WTC11 (cell line): ENCODE data around the gene GRAMD2B.

Experiments used
- SP1 ChIP-seq: sonication (generic); formaldehyde crosslinking; conservative IDR thresholded peaks from 2 replicates; pipeline ENCODE4 v1.8.1; 2022; ENCODE audit warnings: missing genetic modification reagents
- TP53 ChIP-seq: sonication (generic); formaldehyde crosslinking; IDR thresholded peaks from 2 replicates; pipeline ENCODE4 v1.8.1; 2023; ENCODE audit warnings: mild to moderate bottlenecking, missing genetic modification reagents
- ZNF138 ChIP-seq: sonication (generic); formaldehyde crosslinking; conservative IDR thresholded peaks from 2 replicates; pipeline ENCODE4 v1.8.1; 2022; ENCODE audit warnings: mild to moderate bottlenecking, moderate library complexity, missing genetic modification reagents
- TF ChIP-seq, protein P1 (sequence below): fragments of 200-600 bp; IDR thresholded peaks from 2 replicates; pipeline ENCODE4 v1.8.0; 2022; ENCODE audit warnings: antibody characterized with exemption
- TF ChIP-seq, protein P2 (sequence below): fragments of 250-450 bp; sonication (Bioruptor Pico); IDR thresholded peaks from 2 replicates; pipeline ENCODE4 v1.9.0; 2021; ENCODE audit warnings: mild to moderate bottlenecking
- TF ChIP-seq, protein P3 (sequence below): sonication (generic); formaldehyde crosslinking; IDR thresholded peaks from 2 replicates; pipeline ENCODE4 v1.8.1; 2023; ENCODE audit warnings: mild to moderate bottlenecking, missing genetic modification reagents, moderate library complexity
- TF ChIP-seq, protein P4 (sequence below): sonication (generic); formaldehyde crosslinking; IDR thresholded peaks from 2 replicates; pipeline ENCODE4 v1.8.0; 2022; ENCODE audit warnings: mild to moderate bottlenecking, missing genetic modification reagents

DNA sequence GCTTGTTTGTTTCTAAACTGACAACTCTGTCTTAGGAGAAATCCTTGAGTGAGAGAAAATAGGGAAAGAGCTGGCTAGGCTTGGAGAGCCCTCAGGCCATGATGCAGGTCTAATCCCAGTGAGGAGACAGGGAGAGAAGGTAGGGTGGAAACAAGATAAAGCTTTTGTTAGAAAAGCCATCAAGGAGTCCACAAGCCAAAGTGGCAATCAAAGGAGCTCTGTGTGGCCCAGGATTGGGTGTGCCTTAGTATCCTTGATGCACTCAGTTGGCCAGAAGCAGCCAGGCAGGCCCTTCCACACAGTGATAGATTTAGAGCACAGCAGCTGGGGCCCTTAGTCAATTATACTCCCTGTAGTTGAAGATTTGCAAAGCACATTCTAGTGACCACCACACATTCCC is 97.9 kb downstream of the GRAMD2B start:
- TF ChIP-seq, protein P1, sequence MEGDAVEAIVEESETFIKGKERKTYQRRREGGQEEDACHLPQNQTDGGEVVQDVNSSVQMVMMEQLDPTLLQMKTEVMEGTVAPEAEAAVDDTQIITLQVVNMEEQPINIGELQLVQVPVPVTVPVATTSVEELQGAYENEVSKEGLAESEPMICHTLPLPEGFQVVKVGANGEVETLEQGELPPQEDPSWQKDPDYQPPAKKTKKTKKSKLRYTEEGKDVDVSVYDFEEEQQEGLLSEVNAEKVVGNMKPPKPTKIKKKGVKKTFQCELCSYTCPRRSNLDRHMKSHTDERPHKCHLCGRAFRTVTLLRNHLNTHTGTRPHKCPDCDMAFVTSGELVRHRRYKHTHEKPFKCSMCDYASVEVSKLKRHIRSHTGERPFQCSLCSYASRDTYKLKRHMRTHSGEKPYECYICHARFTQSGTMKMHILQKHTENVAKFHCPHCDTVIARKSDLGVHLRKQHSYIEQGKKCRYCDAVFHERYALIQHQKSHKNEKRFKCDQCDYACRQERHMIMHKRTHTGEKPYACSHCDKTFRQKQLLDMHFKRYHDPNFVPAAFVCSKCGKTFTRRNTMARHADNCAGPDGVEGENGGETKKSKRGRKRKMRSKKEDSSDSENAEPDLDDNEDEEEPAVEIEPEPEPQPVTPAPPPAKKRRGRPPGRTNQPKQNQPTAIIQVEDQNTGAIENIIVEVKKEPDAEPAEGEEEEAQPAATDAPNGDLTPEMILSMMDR, result no peak
- no peak for TF ChIP-seq TP53 (CRISPR knock-in tag)
- TF ChIP-seq, protein P2, sequence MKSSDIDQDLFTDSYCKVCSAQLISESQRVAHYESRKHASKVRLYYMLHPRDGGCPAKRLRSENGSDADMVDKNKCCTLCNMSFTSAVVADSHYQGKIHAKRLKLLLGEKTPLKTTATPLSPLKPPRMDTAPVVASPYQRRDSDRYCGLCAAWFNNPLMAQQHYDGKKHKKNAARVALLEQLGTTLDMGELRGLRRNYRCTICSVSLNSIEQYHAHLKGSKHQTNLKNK, result no peak
- TF ChIP-seq ZNF138, result no peak
- no peak for TF ChIP-seq SP1 (CRISPR knock-in tag)
- TF ChIP-seq, protein P3, sequence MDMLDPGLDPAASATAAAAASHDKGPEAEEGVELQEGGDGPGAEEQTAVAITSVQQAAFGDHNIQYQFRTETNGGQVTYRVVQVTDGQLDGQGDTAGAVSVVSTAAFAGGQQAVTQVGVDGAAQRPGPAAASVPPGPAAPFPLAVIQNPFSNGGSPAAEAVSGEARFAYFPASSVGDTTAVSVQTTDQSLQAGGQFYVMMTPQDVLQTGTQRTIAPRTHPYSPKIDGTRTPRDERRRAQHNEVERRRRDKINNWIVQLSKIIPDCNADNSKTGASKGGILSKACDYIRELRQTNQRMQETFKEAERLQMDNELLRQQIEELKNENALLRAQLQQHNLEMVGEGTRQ (CRISPR knock-in tag), result no peak
- TF ChIP-seq, protein P4, sequence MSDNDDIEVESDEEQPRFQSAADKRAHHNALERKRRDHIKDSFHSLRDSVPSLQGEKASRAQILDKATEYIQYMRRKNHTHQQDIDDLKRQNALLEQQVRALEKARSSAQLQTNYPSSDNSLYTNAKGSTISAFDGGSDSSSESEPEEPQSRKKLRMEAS (CRISPR knock-in tag), result no peak
